ENCODE data around the gene AKIP1. TPM values are rescaled to one million over a fixed set of nuclear protein-coding genes. Genes with fewer than 3 reads are reported as not detected.
A peak's percentile ranks its signal among the peaks of the same experiment; 100 is the strongest.

The AKIP1 gene, protein sequence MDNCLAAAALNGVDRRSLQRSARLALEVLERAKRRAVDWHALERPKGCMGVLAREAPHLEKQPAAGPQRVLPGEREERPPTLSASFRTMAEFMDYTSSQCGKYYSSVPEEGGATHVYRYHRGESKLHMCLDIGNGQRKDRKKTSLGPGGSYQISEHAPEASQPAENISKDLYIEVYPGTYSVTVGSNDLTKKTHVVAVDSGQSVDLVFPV
- total RNA-seq, result 10 to 100 TPM in 1 of 2 donors, 1 to 10 TPM in 1; 8.6 to 21.0 TPM

GRCh38 chr11:8911029-8911823 lies at the start of gene AKIP1:
Gene AKIP1, plus strand, starts transcription at chr11:8911189. Its CDS starts 261 bp downstream, at chr11:8911450.
- peaks cover 33% of the 10 kb centered on the region for H3K4me1 ChIP-seq
- peak within 1 kb of the TSS; percentile 46 to 69 for H3K4me3 ChIP-seq
- no peaks in the 10 kb centered on the region for H3K27me3 ChIP-seq
- H3K36me3 ChIP-seq (replicated peaks in 1 of 2; ENCODE audit: insufficient read depth in 1 of 2, low read depth in 2 of 2), result peaks cover 0 to 1% of the 10 kb centered on the region in 2 donors
- DNase-seq (peak; percentile 91 to 95 (median 94)), ATAC-seq (peak; percentile 94)
- WGBS, 2 donors, result 0 to 1% methylated on average over 5 to 64 of the region's 68 CpGs
- peak within 1 kb of the TSS; percentile 51 to 89 (median 70) for H3K27ac ChIP-seq
- TF ChIP-seq CTCF (IDR thresholded peaks at IDR 0.05) (no peak), POLR2A (IDR thresholded peaks at IDR 0.05) (peak in 2 of 3 donors; percentile 61 to 68)
- no peaks in the 10 kb centered on the region for H3K9me3 ChIP-seq
- intact Hi-C loops (cut with DNase I), result no loop called here

- Histone ChIP-seq H3K27ac (no peak overlapping the region), H3K4me3 (no peak overlapping the region), H3K36me3 (replicated peaks in 1 of 2; ENCODE audit: insufficient read depth in 1 of 2, low read depth in 2 of 2) (no peaks in the 10 kb centered on the region), H3K27me3 (no peaks in the 10 kb centered on the region), H3K9me3 (no peaks in the 10 kb centered on the region), H3K4me1 (no peaks in the 10 kb centered on the region)
- no peak for ATAC-seq
- WGBS, 2 donors, result 85 to 95% methylated on average over 1 of the region's 1 CpG
- DNase-seq, result no peak
- intact Hi-C loops (cut with DNase I), result no loop called here
- TF ChIP-seq CTCF (IDR thresholded peaks at IDR 0.05) (no peak), POLR2A (IDR thresholded peaks at IDR 0.05) (no peak)
Measured at GRCh38 chr11:8863838-8864237, 47.2 kb upstream of the AKIP1 start.

- Histone ChIP-seq H3K27ac (no peak overlapping the region), H3K36me3 (replicated peaks in 1 of 2; ENCODE audit: insufficient read depth in 1 of 2, low read depth in 2 of 2) (no peaks in the 10 kb centered on the region)
Measured at GRCh38 chr11:8865304-8865703, 45.7 kb upstream of the AKIP1 start.

GRCh38 chr11:8867035-8867434 lies 44.0 kb upstream of the AKIP1 start:
- Histone ChIP-seq H3K4me1 (peaks cover 12% of the 10 kb centered on the region), H3K27ac (no peak overlapping the region), H3K9me3 (no peaks in the 10 kb centered on the region), H3K27me3 (no peaks in the 10 kb centered on the region), H3K36me3 (replicated peaks in 1 of 2; ENCODE audit: insufficient read depth in 1 of 2, low read depth in 2 of 2) (no peaks in the 10 kb centered on the region), H3K4me3 (no peak overlapping the region)
- intact Hi-C loops (cut with DNase I), result no loop called here
- WGBS, 2 donors, result 67 to 71% methylated on average over 6 of the region's 6 CpGs
- ATAC-seq, result no peak
- no peak for DNase-seq
- TF ChIP-seq CTCF (IDR thresholded peaks at IDR 0.05), result no peak

More at GRCh38 chr11:8865304-8865703, 45.7 kb upstream of the AKIP1 start:
- intact Hi-C loops (cut with DNase I), result no loop called here
- peaks cover 5% of the 10 kb centered on the region for H3K4me1 ChIP-seq
- H3K4me3 ChIP-seq, result no peak overlapping the region
- H3K9me3 ChIP-seq, result no peaks in the 10 kb centered on the region
- TF ChIP-seq CTCF (IDR thresholded peaks at IDR 0.05) (no peak), POLR2A (IDR thresholded peaks at IDR 0.05) (no peak)
- no peaks in the 10 kb centered on the region for H3K27me3 ChIP-seq
- DNase-seq, result no peak
- ATAC-seq, result no peak
